HG02938 (cell line): ENCODE data around the gene PARD3.

Experiments used
- ATAC-seq: cut with Tn5 transposase; IDR thresholded peaks from one replicate; pipeline ENCODE4 v1.9.1; 2021; ENCODE audit warnings: mild to moderate bottlenecking, moderate library complexity; ENCODE audit not compliant: unreplicated experiment

PARD3 gene

DNA sequence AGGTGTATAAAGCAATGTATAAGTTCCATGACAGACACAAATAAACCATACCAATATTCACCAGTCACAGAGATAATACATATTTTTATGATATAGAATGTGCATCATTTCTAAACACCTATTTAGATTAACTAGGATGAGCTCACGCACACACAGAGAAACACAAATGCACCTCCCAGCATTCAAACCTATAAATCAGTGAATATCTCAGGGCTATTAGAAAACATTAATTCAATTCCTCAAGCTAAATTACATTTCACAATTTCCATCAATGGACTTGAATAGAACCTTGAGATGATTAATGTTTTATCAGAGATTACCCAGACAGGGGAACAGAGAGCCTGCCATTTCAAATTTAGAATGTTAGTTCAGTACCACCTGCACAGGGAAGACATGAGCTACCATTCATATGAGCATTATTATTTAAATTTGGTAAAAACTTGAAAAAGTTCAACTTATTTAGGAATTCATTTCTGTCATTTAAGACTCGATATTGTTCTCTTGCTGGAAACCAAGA is 221.7 kb downstream of the PARD3 start:
- ATAC-seq = no peak

GRCh38 chr10:34590793-34591192 is 224.3 kb downstream of the PARD3 start:
- no peak for ATAC-seq

- no peak for ATAC-seq
Measured at GRCh38 chr10:34589275-34589674, 225.8 kb downstream of the PARD3 start.

DNA sequence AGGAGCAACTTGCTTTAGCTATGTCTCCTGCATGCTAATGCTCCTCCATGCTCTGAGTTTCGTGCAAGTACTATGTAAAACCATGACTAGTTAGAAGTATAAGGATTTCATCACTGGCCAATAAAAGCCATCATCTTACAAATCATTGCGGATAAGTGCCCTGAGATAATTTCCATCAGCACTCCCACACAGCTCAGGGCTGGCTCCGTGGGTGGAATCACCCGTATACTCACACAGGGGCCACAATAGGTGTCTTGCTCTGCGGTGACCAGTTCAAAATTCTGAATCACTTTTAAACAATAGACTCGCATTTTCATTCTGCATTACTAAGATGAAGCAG is 227.4 kb downstream of the PARD3 start:
- ATAC-seq = no peak

DNA sequence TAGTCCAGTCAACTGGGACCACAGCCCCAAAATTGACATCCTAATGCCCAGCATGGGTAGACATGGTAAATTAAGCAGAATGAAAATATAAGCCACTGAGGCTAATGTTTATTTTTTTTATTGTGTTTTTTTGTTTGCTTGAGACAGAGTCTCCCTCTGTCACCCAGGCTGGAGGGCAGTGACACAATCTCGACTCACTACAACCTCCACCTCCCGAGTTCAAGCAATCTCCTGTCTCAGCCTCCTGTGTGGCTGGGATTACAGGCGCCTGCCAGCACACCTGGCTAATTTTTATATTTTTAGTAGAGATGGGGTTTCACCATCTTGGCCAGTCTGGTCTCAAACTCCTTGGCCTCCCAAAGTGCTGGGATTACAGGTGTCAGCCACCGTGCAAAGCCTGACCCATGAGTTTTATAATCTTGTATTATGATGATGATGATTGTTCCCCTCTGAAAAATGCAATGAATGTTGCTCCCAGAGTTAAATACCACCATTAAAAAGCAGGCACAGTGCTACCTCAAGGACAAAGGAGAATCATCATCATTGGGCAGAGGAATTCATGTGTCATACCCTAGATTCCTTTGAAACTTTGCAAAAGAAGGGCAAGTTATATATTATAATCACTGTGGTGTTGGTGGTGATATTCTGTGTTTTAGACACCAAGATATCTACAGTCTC is 228.0 kb downstream of the PARD3 start:
- ATAC-seq = no peak

DNA sequence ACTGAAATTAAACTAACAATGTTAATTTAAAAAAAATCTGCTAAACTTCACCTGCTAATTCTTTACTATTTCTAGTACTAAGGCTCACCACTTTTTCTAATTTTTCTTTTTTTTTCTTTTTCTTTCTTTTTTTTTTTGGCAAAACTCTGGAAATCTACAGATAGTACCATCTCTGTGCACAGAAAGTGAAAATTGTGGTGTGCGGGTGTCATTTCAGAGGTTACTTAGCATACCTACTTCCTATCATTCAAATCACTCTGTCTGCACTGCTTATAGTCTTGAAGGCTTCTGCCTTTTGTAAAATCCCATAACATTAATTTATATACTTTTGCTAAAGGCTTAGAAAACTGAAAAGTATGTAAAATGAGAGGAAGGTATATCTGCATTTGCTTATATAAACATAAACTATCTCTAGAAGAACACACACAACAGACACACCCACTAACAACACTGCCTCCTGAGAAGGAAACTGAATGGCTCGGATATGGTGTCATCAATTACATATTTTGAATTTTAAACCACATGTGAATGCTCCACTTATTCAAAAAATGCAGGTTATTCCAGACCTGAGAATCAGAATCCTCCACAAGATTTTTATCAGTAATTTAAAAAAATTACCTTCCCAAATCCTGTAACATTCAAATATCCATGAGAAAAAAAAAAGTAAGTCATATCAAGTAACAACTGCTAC is 229.5 kb downstream of the PARD3 start:
- no peak for ATAC-seq

DNA sequence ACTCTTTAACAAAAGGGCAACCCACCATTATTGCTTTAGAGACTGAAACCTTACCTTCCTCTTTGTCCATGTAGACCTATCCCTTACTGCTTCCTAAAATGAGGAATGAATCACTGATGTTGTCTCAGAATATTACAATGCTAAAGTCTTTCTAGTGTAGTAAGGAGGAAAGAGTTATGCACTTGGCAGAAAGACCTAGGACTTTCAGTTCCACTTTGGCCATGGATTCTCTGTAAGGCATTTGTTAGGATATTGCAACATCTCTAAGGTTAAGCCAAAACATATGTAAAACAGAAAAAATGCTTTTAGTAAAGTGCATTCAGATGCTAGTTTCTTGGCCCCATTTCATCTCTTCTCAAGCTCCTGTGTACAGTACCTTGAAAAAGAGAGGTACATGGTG is 230.9 kb downstream of the PARD3 start:
- ATAC-seq = no peak

DNA sequence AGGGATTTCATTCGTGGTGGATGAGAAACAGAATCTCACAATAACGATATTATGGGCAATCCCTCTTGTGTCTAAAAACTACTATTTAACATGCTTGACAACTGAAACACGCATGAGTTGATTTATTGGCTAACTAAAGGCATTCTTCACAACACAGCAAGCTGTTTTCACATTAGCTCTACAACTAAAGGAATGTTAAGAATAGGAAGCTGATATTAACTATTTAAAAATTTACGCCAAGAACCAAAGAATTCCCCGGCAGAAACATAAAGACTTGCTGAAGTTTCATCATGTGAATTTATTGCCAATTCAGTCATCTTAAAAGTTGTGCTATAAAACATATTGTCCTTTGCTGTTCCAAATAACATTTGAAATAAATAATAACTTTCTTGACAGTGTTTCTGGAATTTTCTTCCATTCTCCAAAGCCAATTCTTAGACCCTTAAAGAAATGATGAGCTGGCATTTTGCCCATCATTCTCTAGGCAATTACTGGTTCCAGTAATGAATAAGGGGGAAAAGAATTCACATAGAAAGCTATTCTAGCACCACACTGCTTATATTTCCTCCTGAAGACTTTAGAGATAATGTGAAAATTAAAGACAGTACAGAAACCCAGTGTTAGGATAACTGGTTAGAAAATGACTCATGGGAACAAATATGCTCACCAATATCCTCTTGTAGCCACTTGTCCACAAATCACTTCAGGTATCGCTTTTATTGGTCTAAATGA is 233.1 kb downstream of the PARD3 start:
- no peak for ATAC-seq

DNA sequence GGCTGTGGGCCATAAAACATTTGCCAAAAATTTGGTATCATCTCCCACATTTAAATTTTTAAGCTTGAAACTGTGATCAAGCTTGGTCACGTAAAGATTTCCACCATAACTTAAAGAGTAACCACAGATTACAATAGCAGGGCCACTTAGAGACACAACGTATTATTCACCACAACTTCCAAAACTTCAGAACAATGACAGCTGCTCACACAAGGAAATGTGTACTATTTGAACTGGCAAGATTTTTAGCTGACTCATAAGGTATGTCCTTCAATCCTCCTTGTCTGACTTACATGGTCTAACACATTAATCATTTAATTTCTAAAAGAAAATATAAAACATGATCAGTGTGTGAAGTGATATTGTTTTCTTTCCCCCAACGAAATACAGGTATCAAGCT is 234.5 kb downstream of the PARD3 start:
- no peak for ATAC-seq

DNA sequence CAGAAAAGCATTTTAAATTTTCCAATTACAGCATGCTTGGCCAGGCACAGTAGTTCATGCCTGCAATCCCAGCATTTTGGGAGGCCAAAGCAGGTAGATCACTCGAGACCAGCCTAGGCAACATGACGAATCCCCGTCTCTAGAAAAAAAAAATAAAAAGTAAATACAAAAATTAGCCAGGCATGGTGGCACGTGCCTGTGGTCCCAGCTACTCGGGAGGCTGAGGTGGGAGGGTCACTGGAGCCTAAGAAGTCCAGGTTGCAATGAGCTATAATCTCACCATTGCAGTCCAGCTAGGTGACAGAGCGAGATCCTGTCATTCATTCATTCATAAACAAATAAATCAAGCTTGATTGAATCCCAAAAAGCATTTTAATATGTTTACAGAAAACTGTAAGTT is 234.9 kb downstream of the PARD3 start:
- no peak for ATAC-seq

GRCh38 chr10:34578468-34578867 is 236.6 kb downstream of the PARD3 start:
- no peak for ATAC-seq

DNA sequence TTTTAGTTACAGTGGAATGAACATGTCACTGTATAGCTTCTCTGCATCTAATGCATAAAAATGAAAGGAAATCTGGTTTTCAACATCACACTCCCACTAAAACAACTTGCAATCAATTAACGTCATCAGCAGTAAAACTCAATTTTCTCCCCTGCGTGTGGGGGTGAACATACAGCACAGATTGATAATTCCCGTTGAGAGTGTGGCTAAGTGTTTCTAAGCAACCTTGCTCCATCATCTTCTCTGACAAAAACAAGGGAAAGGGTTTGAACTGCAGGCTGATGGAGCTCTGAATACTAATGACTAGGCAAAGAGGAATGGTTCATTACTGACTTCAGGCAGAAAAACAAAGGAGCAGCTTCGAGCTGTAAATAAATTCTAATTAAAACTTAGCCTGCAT is 238.3 kb downstream of the PARD3 start:
- no peak for ATAC-seq

DNA sequence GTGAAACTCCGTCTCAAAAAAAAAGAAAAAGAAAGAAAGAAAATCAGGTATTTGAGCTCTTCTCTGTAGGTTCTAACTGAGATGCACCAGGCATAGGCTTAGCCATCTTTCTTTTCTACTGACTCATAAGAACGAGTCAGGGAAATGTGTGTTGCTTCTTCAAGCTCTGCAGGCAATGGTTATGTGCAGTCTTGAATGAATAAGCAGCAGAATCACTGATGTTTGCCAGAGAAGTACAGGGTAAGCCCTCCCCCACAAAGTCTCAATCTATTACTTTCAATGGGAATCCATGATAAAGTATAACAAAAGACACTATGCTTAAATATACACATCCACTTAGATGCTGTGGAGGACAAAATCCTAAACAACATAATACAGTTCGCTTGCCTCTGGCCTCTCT is 239.2 kb downstream of the PARD3 start:
- no peak for ATAC-seq

DNA sequence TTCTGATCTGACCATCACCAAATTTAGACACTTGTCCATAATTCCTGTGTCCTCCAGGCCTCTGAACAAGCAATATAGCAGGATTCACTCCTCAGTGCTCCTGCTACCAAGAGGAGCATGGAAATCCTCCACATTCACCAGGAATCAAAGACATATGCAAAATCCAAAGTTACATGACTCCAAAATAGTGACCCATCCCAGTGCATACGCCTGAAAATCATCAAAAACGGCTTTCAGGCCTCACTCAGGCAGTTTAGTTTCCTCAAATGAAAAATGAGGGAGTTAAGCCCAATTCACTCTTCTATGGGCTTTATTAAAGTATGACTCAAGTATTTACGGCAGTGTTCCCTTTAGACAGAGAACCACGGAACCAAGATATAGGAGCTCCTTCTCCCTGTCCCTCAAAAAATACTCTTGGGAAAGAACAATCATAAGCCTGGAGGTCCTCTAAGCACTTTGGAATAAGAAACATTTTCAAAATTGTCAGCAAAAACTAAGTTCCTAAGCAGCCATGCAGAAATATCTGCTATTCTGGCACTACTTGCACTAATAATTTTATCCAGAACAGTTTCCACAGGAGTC is 240.7 kb downstream of the PARD3 start:
- no peak for ATAC-seq

GRCh38 chr10:34570887-34571286 is 244.2 kb downstream of the PARD3 start:
- ATAC-seq = no peak

- no peak for ATAC-seq
Measured at GRCh38 chr10:34567659-34568253, 247.3 kb downstream of the PARD3 start.

DNA sequence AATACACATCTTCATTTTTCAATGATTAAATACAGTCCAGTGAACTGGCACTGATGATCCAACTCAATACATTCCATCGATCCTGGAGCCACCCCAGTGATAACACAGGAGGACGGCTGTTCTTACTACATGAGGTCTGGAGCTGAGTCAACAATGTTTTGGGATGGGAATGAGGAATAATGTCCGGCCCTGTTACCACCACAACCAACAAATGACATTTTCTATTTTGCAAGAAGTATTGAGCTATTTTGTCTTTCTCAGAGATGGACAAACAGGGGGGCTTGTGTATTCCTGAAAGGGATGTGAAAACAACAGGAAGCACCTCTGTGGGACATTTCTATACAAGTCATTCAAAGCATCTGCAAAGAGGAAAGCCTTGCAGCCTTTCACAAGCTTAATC is 249.2 kb downstream of the PARD3 start:
- ATAC-seq = no peak

GRCh38 chr10:34558093-34558583 is 257.0 kb downstream of the PARD3 start:
- no peak for ATAC-seq

- no peak for ATAC-seq
Measured at GRCh38 chr10:34557173-34557572, 257.9 kb downstream of the PARD3 start.

DNA sequence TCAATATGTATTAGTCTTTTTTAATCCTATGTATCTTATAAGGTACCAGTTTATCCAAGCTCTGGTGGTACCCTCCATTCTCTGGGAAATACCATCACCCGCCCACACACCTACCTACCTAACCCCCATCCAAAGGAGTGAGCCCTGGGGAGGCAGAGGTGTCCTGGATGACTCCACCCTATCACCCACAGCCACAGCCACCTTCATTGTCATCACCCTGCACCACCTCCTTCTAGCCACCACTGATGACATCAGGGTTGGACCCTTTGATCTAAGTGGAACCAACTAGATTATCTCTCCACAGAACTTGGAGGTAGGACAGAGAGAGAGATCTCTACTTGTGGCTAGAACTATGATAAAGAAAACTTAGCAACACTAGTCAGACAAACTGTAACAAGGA is 259.4 kb downstream of the PARD3 start:
- no peak for ATAC-seq

GRCh38 chr10:34553747-34554146 is 261.3 kb downstream of the PARD3 start:
- no peak for ATAC-seq
